KMS-11 (cell line): ENCODE measurements around the gene PLEKHM2.

Source experiments
- H2AFZ ChIP-seq: fragments of 200-600 bp; sonication (generic); 2 replicates; pipeline ENCODE4 v1.6.1; 2016; ENCODE audit warnings: antibody characterized with exemption, mixed run types, low read depth
- H3K27ac ChIP-seq: fragments of 200-600 bp; sonication (generic); 2 replicates; pipeline ENCODE4 v1.6.1; 2016; ENCODE audit warnings: mild to moderate bottlenecking, mixed run types
- H3K27me3 ChIP-seq: fragments of 200-600 bp; sonication (generic); 2 replicates; pipeline ENCODE4 v1.6.1; 2017; ENCODE audit warnings: mild to moderate bottlenecking, low read depth, mixed run types, moderate library complexity; ENCODE audit not compliant: insufficient read depth
- H3K36me3 ChIP-seq: fragments of 200-600 bp; sonication (generic); 2 replicates; pipeline ENCODE4 v1.6.1; 2017; ENCODE audit warnings: mild to moderate bottlenecking, mixed run types; ENCODE audit not compliant: insufficient read depth
- H3K4me1 ChIP-seq: fragments of 200-600 bp; sonication (generic); 2 replicates; pipeline ENCODE4 v1.6.1; 2016; ENCODE audit warnings: mild to moderate bottlenecking, low read depth, mixed run types; ENCODE audit not compliant: poor library complexity, severe bottlenecking
- H3K4me2 ChIP-seq: fragments of 200-600 bp; sonication (generic); 2 replicates; pipeline ENCODE4 v1.7.0; 2016; ENCODE audit warnings: mild to moderate bottlenecking, mixed run types
- H3K4me3 ChIP-seq: fragments of 200-600 bp; sonication (generic); IDR thresholded peaks from 2 replicates; pipeline ENCODE4 v1.6.1; 2017; ENCODE audit warnings: low read depth, low read length, mixed read lengths; ENCODE audit not compliant: insufficient read depth
- H3K79me2 ChIP-seq: fragments of 200-600 bp; sonication (generic); 2 replicates; pipeline ENCODE4 v1.6.1; 2016; ENCODE audit warnings: low read depth, mixed run types; ENCODE audit not compliant: insufficient read depth
- H3K9ac ChIP-seq: fragments of 200-600 bp; sonication (generic); 2 replicates; pipeline ENCODE4 v1.6.1; 2016; ENCODE audit warnings: mild to moderate bottlenecking, mixed run types
- H4K20me1 ChIP-seq: fragments of 200-600 bp; sonication (generic); 2 replicates; pipeline ENCODE4 v1.6.1; 2016; ENCODE audit warnings: mild to moderate bottlenecking, mixed run types; ENCODE audit not compliant: insufficient read depth
- TF ChIP-seq, protein P1 (sequence below): fragments of 200-600 bp; sonication (generic); conservative IDR thresholded peaks from 2 replicates; pipeline ENCODE4 v1.6.1; 2017; ENCODE audit warnings: low read depth, mild to moderate bottlenecking, antibody characterized with exemption, low read length, moderate library complexity, mixed read lengths

Gene PLEKHM2

DNA sequence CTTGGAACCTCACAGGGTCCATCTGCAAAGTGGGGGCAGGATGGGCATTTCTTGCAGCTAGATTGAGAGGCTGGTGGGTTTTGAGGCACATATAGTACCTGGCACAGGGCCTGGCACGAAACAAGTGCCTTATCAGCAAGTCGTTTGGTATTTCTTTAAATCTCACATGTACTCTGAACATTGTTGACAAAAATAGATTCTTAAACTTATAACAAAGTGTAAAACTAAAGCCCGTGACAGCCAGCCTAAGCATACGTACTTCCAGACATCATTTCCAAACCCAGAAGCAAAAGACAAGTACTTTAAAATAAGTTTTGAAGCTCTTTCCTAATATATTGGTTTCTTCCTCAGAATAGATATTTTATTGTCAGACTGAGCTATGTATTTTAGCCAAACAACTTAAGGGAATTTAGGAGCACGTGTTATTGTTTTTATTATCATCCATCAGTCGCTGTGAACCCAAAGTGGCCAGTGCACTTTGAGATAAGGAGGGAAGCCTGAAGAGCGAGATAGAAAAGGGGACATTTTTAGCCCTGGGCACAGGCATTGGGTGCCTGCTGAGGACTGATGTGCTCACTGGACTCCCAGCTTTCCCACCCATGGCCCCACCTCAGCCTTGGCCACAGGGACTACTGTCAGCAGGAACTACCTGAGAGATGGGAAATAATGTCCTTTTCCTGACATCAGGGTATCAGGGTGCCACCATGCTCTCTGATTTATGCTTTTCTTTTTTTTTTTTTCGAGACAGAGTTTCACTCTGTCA, 77.4 kb downstream of the PLEKHM2 start:
- no peak overlapping the region for H3K4me3 ChIP-seq
- H3K27ac ChIP-seq = no peak overlapping the region
- no peaks in the 10 kb centered on the region for H3K36me3 ChIP-seq
- H3K79me2 ChIP-seq = no peaks in the 10 kb centered on the region
- TF ChIP-seq, protein P1, sequence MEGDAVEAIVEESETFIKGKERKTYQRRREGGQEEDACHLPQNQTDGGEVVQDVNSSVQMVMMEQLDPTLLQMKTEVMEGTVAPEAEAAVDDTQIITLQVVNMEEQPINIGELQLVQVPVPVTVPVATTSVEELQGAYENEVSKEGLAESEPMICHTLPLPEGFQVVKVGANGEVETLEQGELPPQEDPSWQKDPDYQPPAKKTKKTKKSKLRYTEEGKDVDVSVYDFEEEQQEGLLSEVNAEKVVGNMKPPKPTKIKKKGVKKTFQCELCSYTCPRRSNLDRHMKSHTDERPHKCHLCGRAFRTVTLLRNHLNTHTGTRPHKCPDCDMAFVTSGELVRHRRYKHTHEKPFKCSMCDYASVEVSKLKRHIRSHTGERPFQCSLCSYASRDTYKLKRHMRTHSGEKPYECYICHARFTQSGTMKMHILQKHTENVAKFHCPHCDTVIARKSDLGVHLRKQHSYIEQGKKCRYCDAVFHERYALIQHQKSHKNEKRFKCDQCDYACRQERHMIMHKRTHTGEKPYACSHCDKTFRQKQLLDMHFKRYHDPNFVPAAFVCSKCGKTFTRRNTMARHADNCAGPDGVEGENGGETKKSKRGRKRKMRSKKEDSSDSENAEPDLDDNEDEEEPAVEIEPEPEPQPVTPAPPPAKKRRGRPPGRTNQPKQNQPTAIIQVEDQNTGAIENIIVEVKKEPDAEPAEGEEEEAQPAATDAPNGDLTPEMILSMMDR = no peak
- no peak overlapping the region for H3K4me2 ChIP-seq
- H3K4me1 ChIP-seq = no peaks in the 10 kb centered on the region
- no peak overlapping the region for H2AFZ ChIP-seq
- no peaks in the 10 kb centered on the region for H4K20me1 ChIP-seq
- H3K9ac ChIP-seq = no peak overlapping the region
- H3K27me3 ChIP-seq = peaks cover 33% of the 10 kb centered on the region

DNA sequence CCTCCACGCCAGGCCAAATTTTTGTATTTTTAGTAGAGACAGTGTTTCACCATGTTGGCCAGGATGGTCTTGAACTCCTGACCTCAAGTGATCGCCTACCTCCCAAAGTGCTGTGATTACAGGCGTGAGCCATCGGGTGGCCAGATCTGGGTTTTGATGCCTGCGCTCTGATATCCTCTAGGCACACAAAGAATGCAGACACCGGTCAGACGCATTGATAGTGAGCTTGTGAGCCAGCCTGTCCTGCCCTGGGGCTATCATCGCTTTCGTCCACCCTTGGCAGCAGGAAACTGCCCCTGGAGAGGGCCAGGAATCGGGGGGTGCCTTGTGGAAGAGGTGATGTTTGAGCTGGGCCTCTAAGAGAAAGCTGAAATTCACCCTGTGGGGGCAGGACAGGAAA, 78.4 kb downstream of the PLEKHM2 start:
- Histone ChIP-seq H3K27ac (no peak overlapping the region), H3K79me2 (no peaks in the 10 kb centered on the region), H2AFZ (no peak overlapping the region)

DNA sequence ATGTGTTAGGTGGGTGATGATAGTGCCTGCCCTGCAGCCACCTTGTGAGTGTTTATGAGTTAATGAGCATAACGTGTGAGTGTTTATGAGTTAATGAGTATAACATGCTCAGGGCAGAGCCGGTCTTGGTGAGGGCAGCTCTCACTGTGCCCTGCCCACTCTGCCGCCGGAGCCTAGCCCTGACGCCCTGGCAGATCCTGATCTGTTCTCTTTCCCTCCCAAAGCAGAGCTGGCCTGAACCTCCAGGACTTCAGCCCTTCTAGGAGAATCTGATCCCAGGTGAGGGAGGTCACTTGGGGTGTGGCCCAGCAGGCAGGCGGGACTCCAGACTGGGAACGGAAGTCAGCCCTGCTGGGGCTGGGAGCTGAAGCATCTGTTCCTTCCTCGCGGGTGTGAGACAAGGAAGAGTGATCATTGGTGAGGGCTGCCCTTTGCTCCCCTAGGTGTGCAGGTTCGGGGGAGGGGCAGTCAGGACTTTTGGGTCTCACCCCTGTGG, 80.2 kb downstream of the PLEKHM2 start:
- Histone ChIP-seq H2AFZ (no peak overlapping the region), H3K36me3 (no peaks in the 10 kb centered on the region), H3K27ac (no peak overlapping the region), H3K79me2 (no peaks in the 10 kb centered on the region), H3K4me1 (no peaks in the 10 kb centered on the region), H4K20me1 (no peaks in the 10 kb centered on the region), H3K27me3 (peaks cover 11% of the 10 kb centered on the region; the same call in 1 of the 2 replicates), H3K4me3 (no peak overlapping the region), H3K9ac (no peak overlapping the region), H3K4me2 (no peak overlapping the region)
- TF ChIP-seq, protein P1 = no peak

More for the DNA sequence above, 78.4 kb downstream of the PLEKHM2 start:
- H3K4me1 ChIP-seq = no peaks in the 10 kb centered on the region
- H4K20me1 ChIP-seq = no peaks in the 10 kb centered on the region
- H3K4me3 ChIP-seq = no peak overlapping the region
- no peak overlapping the region for H3K4me2 ChIP-seq
- peaks cover 23% of the 10 kb centered on the region for H3K27me3 ChIP-seq
- no peaks in the 10 kb centered on the region for H3K36me3 ChIP-seq
- H3K9ac ChIP-seq = no peak overlapping the region
- TF ChIP-seq, protein P1 = no peak

- no peaks in the 10 kb centered on the region for H4K20me1 ChIP-seq
- H3K36me3 ChIP-seq = no peaks in the 10 kb centered on the region
- H3K4me3 ChIP-seq = no peak overlapping the region
- TF ChIP-seq, protein P1 = no peak
- peaks cover 9% of the 10 kb centered on the region; the same call in 1 of the 2 replicates for H3K27me3 ChIP-seq
- H3K79me2 ChIP-seq = no peaks in the 10 kb centered on the region
- no peak overlapping the region for H2AFZ ChIP-seq
- no peak overlapping the region for H3K9ac ChIP-seq
- no peaks in the 10 kb centered on the region for H3K4me1 ChIP-seq
- H3K4me2 ChIP-seq = no peak overlapping the region
- H3K27ac ChIP-seq = no peak overlapping the region
Observed at GRCh38 chr1:15764890-15765289, 80.8 kb downstream of the PLEKHM2 start.
